K562 (cell line): ENCODE data around the gene LRIF1.

ENCODE experiments used
- CBX2 ChIP-seq: fragments of 200-600 bp; sonication (generic); IDR thresholded peaks from one replicate; pipeline ENCODE4 v1.6.1; 2012; ENCODE audit warnings: mild to moderate bottlenecking, low read length, inconsistent platforms; ENCODE audit not compliant: insufficient read depth, poor library complexity, severe bottlenecking
- CTCF ChIP-seq, 3 experiments: IDR thresholded peaks in 2 of 3; conservative IDR thresholded peaks in 1 of 3; 2 replicates each; pipeline ENCODE4 v1.5.1; 2011 to 2012; ENCODE audit warnings: low read length in 3 of 3, mild to moderate bottlenecking in 3 of 3, control low read depth in 2 of 3, improper control_type of control experiment in 1 of 3, inconsistent platforms in 1 of 3, low read depth in 1 of 3, mixed read lengths in 1 of 3, moderate library complexity in 1 of 3; ENCODE audit not compliant: insufficient read depth in 2 of 3
- EP400 ChIP-seq: fragments of 450-650 bp; IDR thresholded peaks from 2 replicates; pipeline ENCODE4 v1.6.1; 2017; ENCODE audit warnings: antibody characterized with exemption, mild to moderate bottlenecking, moderate library complexity
- ESRRA ChIP-seq: fragments of 450-650 bp; IDR thresholded peaks from 2 replicates; pipeline ENCODE4 v1.6.1; 2014; ENCODE audit warnings: low read depth, mild to moderate bottlenecking, moderate library complexity, borderline replicate concordance
- POLR2AphosphoS5 ChIP-seq: IDR thresholded peaks from 2 replicates; pipeline ENCODE4 v1.6.1; 2011; ENCODE audit warnings: mild to moderate bottlenecking, low read depth, low read length, moderate library complexity; ENCODE audit not compliant: control insufficient read depth, insufficient read depth
- SREBF2 ChIP-seq: sonication (generic); formaldehyde crosslinking; IDR thresholded peaks from 2 replicates; pipeline ENCODE4 v1.4.0; 2020; ENCODE audit warnings: mild to moderate bottlenecking, missing genetic modification reagents
- TEAD1 ChIP-seq, 2 experiments: fragments of 450-650 bp in 1 of 2; sonication (generic) in 1 of 2; formaldehyde crosslinking; IDR thresholded peaks; 2 replicates each; pipeline versions ENCODE4 v1.4.0 to v1.8.0; 2020 to 2022; ENCODE audit warnings: mild to moderate bottlenecking in 2 of 2, missing genetic modification reagents in 1 of 2
- ZNF24 ChIP-seq: fragments of 450-650 bp; IDR thresholded peaks from 2 replicates; pipeline ENCODE4 v1.6.1; 2016

GRCh38 chr1:110956586-110956985, 7.1 kb downstream of the LRIF1 start:
- TF ChIP-seq CTCF (IDR thresholded peaks at IDR 0.05 in 2 of 3, conservative IDR thresholded peaks at IDR 0.05 in 1 of 3; ENCODE audit: insufficient read depth in 2 of 3, low read depth in 1 of 3, low read length in 3 of 3) (no peak), TEAD1 (CRISPR knock-in tag; IDR thresholded peaks at IDR 0.05) (no peak), SREBF2 (CRISPR knock-in tag) (no peak), CBX2 (no peak), ZNF24 (no peak), ESRRA (no peak), POLR2AphosphoS5 (no peak), EP400 (no peak)
